HG02970 (cell line): Measurements from ENCODE around the gene RICTOR.

Experiments
- ATAC-seq: cut with Tn5 transposase; IDR thresholded peaks from one replicate; pipeline ENCODE4 v1.9.1; 2021; ENCODE audit warnings: mild to moderate bottlenecking, moderate library complexity, moderate number of reproducible peaks; ENCODE audit not compliant: unreplicated experiment, low FRiP score

Gene RICTOR

GRCh38 chr5:39099831-39100230 is 25.6 kb upstream of the RICTOR start:
- no peak for ATAC-seq

DNA sequence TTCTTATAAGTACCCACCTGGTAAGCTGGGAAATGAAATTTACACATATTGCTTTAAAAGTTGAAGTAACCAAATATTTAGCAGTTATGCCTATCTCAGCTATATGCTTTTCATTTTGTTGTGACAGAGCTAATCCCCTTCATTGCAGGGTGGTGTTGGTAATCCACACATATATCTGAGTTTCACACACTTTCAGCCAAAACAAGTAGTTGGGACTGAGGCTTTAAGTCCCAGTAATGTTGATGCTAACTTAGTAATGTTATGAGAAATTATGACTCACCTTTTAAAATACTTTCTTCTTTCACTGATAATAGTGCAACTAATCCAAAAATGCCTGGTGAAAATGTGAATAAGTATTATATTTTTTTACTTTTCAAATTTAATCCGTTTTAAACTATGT is 19.2 kb upstream of the RICTOR start:
- no peak for ATAC-seq

DNA sequence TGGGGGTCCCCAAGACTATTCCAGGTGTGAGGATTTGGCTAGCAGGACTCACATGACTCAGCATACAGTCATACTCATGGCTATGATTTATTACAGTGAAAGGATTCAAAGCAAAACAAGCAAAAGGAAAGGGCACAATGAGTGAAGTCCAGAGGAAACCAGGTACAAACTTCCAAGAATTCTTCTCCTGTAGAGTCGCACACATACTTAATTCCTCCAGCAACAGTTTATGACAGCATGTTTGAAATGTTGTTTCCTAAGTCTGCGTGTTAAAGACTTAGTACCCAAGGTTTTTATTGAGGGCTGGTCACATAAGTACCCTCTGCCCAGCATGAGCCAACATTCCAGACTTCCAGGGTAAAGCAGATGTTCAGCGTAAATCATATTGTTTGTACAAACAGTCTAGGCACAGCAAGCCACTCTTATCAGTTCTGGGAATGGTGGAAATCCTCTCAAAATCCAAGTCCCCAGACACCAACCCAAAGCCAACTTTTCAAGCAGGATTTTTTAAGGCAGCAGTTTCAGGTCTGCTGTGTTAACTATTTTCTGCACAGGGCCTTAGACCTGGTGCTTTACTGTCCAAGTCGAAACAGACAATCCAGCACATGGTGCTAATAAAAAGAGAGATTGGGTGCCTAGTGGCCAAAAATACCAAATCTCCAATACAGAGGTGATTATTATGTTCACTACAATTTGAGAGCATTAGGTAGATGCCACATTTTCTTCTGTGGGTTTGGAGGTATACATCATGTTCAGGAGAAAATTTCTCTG is 18.6 kb upstream of the RICTOR start:
- ATAC-seq, result no peak

- ATAC-seq, result no peak
These were observed 17.9 kb upstream of the RICTOR start for GRCh38 chr5:39091940-39092580.

GRCh38 chr5:39083968-39084367 is 9.8 kb upstream of the RICTOR start:
- no peak for ATAC-seq

DNA sequence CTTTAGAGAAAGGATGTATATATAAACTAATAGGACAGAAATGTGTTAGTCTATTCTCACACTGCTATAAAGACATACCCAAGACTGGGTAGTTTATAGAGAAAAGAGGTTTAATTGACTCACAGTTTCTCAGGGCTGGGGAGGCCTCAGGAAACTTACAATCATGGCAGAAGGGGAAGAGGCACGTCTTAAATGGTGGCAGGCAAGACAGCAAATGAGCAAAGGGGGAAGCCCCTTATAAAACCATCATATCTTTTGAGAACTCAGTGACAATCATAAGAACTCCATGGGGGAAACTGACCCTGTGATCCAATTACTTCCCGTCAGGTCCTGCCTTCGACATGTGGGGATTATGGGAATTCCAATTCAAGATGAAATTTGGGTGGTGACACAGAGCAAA is 8.8 kb upstream of the RICTOR start:
- ATAC-seq, result no peak

DNA sequence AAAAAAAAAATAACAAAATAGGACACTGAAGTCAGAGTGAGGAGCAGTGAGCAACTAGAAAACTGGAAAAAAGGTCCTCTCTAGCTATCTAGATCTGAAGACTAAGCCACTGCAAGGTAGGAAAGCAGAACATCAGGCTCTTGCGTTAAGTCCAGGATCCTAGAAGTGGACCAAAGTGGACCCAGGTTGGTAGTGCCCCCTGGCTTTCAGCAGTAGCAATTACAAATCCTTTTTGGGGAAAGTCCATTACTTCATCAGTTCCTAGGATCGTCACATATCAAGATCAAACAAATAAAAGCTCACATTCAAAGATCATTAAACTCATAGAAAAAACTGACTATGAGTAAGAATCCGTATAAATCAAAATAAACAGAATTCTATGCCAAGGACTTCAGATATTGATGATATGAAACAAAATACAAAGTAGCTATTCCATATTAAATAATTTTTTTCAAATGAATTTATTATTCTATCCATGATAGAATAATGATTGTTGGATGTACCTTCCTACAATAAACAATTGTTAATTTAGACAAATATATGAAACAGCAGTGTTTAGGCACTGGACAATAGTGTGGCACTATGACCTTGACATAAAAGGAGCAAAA is 6.5 kb upstream of the RICTOR start:
- ATAC-seq, result no peak

GRCh38 chr5:39080168-39080567 is 6.0 kb upstream of the RICTOR start:
- no peak for ATAC-seq

DNA sequence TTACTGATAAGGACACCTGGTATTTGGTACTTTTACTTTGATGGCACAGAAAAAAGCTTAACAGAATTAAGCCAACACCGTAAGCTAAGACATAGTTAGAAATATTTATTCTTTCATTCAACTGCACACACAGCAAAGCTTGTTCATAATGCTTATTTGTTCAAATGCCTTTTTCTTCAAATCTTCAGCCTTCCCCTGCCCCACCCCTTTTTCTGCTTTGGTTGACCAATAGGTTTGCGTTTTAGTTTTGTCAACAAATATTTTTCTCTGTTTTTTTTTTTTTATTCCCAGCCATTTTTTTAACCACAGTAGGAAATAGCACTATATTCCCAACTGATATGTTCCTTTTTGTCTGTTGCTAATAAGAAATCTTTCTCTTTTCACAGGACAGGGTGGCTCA is 4.9 kb upstream of the RICTOR start:
- no peak for ATAC-seq

DNA sequence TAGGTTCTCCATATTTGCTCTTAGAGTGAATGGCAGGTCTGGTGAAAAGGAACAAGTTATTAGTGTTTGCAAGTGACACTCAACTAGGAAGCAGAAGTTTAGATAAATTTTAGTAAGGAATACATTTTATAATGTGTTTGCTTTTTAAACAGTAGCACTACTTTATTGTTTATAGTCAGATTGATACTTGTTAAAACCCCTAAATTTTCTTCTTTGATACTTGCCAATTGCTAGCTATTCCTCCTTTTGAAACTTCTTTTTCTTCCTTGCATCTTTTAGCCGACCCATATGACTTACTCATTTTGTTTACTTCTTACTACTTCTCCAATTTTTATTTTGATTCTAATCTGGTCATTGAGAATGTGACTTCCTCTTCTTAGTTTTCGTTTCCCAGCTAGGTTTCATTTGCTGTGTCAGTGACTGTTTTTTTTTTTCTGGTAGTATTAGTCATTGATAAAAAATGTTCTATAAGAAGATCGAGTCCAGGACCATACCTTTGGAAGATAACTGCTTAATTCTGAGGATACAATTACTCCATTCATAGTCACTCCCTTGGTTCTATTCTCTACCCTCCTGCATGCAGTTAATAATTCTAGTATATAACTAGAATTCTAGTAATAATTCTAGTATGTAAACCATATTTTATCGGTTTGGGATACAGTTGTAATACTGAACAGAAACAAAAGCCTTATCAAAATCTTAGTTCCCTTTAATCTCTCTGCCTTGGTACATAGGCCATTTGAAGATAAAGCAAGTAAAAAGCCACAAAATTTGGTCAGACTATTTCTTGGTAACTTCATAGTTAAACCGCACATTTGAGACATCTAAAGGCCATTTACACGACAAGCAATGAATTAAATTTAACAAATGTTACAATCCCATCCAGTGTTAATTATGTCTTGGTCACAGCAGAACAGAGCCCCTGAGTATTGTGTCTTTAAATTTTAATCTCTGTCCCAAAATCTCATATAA is 2.8 kb upstream of the RICTOR start:
- ATAC-seq, result no peak

- ATAC-seq, result no peak
These were observed 2.0 kb upstream of the RICTOR start for GRCh38 chr5:39076101-39076756.

DNA sequence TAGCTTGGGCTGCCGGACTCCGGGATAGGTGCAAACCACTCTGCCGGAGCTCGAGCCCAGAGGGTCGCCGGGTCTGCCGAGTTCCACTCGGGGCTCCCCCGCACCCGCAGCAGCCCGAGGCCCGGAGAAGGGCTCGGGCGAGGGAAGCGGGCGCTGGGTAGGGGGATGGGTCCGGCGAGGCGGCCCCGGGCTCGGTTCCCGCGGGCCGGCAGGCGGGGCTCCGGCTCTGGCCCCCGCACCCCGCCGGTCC is 507 bp downstream of the RICTOR start:
- ATAC-seq, result peak; percentile 32

- ATAC-seq, result peak; percentile 45
These were observed 1.1 kb downstream of the RICTOR start for GRCh38 chr5:39072925-39073766.

- no peak for ATAC-seq
These were observed 6.1 kb downstream of the RICTOR start for GRCh38 chr5:39068099-39068498.

- no peak for ATAC-seq
These were observed 9.7 kb downstream of the RICTOR start for GRCh38 chr5:39064450-39064849.

DNA sequence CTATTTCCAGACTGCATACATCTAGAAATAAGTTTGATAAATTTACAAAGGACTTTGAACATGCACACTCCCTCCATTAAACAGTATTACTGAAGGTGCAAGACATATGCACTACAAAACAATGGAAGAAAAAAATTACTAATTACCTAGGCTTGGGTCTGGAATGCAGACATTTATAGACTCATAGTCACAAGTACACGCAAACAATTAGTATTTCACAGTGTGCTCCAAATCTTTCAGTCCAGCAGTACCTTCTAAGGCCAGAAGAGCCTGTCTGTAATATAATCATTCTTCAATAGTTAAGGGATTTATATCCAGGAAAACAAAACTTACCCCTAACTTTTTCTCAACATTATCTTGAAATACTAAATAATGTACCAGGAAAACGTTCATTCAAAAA is 11.2 kb downstream of the RICTOR start:
- no peak for ATAC-seq

DNA sequence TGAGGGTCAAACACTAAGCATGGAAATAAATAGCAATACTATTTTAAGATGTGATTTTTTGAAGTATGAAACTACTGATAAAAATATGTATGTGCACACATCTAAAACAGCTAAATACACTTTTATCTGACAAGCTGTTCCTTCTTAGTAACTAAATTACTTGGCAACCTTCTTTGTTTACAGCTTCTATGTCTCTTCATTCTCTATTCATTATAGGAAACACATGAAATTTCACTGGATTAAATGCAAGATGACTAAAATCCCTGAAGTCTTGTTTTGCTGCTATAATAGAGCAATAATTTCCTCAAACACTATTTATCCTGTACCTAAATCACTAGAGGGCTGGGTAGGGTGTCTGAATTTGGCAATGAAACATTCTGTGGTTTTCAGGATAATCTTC is 11.7 kb downstream of the RICTOR start:
- no peak for ATAC-seq

GRCh38 chr5:39062104-39062503 is 12.1 kb downstream of the RICTOR start:
- ATAC-seq, result no peak

- ATAC-seq, result no peak
These were observed 15.1 kb downstream of the RICTOR start for GRCh38 chr5:39059064-39059463.
